ENCODE results near the gene PLA2G2D. TPM values are rescaled to one million over a fixed set of nuclear protein-coding genes. Genes with fewer than 3 reads are reported as not detected.
A peak's percentile ranks its signal among the peaks of the same experiment; 100 is the strongest.

The PLA2G2D gene
- total RNA-seq, 6 donors from 2014 or later = 0.13 to 0.29 TPM; not detected in 4

GRCh38 chr1:20080441-20081352, 38.6 kb downstream of the PLA2G2D start:
- peak overlapping the region in 1 of 4 donors; percentile 48 for H3K27ac ChIP-seq
- no peak for TF ChIP-seq EP300 (IDR thresholded peaks at IDR 0.05)
- TF ChIP-seq POLR2AphosphoS5 (IDR thresholded peaks at IDR 0.05) = no peak
- TF ChIP-seq POLR2A (IDR thresholded peaks at IDR 0.05) = no peak
- TF ChIP-seq, protein P1, sequence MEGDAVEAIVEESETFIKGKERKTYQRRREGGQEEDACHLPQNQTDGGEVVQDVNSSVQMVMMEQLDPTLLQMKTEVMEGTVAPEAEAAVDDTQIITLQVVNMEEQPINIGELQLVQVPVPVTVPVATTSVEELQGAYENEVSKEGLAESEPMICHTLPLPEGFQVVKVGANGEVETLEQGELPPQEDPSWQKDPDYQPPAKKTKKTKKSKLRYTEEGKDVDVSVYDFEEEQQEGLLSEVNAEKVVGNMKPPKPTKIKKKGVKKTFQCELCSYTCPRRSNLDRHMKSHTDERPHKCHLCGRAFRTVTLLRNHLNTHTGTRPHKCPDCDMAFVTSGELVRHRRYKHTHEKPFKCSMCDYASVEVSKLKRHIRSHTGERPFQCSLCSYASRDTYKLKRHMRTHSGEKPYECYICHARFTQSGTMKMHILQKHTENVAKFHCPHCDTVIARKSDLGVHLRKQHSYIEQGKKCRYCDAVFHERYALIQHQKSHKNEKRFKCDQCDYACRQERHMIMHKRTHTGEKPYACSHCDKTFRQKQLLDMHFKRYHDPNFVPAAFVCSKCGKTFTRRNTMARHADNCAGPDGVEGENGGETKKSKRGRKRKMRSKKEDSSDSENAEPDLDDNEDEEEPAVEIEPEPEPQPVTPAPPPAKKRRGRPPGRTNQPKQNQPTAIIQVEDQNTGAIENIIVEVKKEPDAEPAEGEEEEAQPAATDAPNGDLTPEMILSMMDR (IDR thresholded peaks at IDR 0.05) = no peak
- no peaks in the 10 kb centered on the region for H3K36me3 ChIP-seq
- H3K9me3 ChIP-seq = no peaks in the 10 kb centered on the region
- no peak overlapping the region for H3K4me3 ChIP-seq
- ATAC-seq (ENCODE audit: low FRiP score in 2 of 2) (no peak), DNase-seq (no peak)
- H3K27me3 ChIP-seq = no peaks in the 10 kb centered on the region
- WGBS, 2 donors = 41 to 54% methylated on average over 18 to 20 of the region's 20 CpGs
- H3K4me1 ChIP-seq = peaks cover 12 to 18% (median 14%) of the 10 kb centered on the region in 4 donors

DNA sequence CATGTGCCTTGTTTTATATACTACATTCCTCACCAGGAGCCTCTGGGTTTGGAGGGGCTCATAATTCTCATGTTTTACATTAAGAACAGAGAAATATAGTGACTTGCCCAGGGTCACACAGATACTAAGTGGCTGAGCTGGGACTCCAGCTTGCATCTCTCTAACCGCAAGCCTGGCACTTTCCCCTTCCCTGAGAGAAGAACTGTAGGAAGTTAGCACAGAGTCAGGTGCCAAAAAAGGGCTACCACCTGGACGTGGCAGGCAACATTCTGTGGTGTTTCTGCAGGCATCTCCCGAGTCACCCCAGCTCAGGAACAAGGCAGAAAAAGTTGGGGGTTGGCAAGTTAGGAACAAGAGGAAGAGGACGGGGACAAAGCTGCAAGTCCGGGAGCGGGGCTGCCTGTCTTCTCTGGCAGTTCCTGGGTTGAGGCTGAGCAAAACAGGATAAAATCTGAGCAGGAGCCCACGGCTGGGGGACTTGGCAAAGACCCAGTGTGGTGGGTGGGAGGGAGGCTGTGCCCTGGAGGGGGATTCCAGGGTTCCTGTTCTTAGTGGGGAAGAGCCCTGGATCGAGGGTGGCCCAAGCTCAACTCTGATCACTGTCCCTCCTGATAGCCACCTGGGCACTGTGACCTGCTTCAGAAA, 39.6 kb downstream of the PLA2G2D start:
- WGBS, 2 donors = 43 to 54% methylated on average over 8 of the region's 8 CpGs
- ATAC-seq (ENCODE audit: low FRiP score in 2 of 2) = no peak
- Histone ChIP-seq H3K9me3 (no peaks in the 10 kb centered on the region), H3K4me1 (peaks cover 12 to 18% (median 14%) of the 10 kb centered on the region in 4 donors), H3K27me3 (no peaks in the 10 kb centered on the region), H3K36me3 (no peaks in the 10 kb centered on the region), H3K4me3 (no peak overlapping the region), H3K27ac (peak overlapping the region in 1 of 4 donors; percentile 4)
- no peak for DNase-seq
- TF ChIP-seq POLR2AphosphoS5 (IDR thresholded peaks at IDR 0.05) (no peak), EP300 (IDR thresholded peaks at IDR 0.05) (no peak), POLR2A (IDR thresholded peaks at IDR 0.05) (no peak)
- TF ChIP-seq, protein P1 (IDR thresholded peaks at IDR 0.05) = no peak

DNA sequence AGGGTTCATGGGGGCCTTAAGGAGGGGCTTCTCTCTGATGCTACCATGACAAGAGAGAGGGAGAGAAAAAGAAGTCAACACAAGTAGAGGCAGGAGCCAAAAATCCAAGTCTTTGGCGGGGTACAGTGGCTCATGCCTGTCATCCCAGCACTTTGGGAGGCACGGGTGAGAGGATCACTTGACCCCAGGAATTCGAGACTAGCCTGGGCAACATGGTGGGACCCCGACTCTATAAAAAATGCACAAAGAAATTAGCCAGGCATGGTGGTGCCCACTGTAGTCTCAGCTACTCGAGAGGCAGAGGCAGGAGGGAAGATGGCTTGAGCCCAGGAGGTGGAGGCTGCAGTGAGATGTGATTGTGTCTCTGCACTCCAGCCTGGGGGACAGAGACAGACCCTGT, 40.6 kb downstream of the PLA2G2D start:
- Histone ChIP-seq H3K9me3 (no peaks in the 10 kb centered on the region), H3K4me1 (peaks cover 12 to 18% (median 14%) of the 10 kb centered on the region in 4 donors), H3K27ac (no peak overlapping the region), H3K4me3 (no peak overlapping the region), H3K36me3 (no peaks in the 10 kb centered on the region), H3K27me3 (no peaks in the 10 kb centered on the region)
- WGBS, 2 donors = 94 to 95% methylated on average over 5 of the region's 5 CpGs
- DNase-seq (no peak), ATAC-seq (ENCODE audit: low FRiP score in 2 of 2) (no peak)
- TF ChIP-seq EP300 (IDR thresholded peaks at IDR 0.05) (no peak), POLR2A (IDR thresholded peaks at IDR 0.05) (no peak), POLR2AphosphoS5 (IDR thresholded peaks at IDR 0.05) (no peak)
- TF ChIP-seq, protein P1 (IDR thresholded peaks at IDR 0.05) = no peak

DNA sequence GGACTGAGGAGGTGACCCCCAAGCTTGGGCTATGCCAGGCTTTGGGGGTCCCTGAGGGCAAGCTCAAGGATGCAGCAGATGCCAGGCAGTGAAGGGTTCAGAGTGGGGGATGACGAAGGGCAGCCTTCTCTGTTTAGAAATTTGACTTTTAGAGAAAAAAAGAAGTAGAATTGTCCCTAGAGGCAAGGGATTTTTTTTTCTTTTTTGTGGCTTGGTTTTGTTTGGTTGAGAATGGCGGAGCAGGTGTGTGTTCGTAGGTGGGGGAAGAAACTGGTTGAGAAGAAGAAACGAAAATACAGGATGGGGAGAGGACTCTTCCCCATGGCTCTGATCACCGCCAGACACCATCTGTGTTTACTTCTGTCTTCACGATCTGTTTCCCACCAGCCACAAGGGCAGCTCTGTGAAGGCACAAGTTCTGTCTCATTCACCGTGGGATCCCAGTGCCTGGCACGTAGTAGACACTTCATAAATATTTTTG, 41.1 kb downstream of the PLA2G2D start:
- 66 to 75% methylated on average over 8 of the region's 8 CpGs for WGBS, 2 donors
- Histone ChIP-seq H3K4me3 (no peak overlapping the region), H3K27me3 (no peaks in the 10 kb centered on the region), H3K4me1 (peaks cover 12 to 18% (median 14%) of the 10 kb centered on the region in 4 donors), H3K27ac (no peak overlapping the region), H3K9me3 (no peaks in the 10 kb centered on the region), H3K36me3 (no peaks in the 10 kb centered on the region)
- no peak for DNase-seq
- no peak for ATAC-seq (ENCODE audit: low FRiP score in 2 of 2)
- TF ChIP-seq, protein P1 (IDR thresholded peaks at IDR 0.05) = no peak
- no peak for TF ChIP-seq EP300 (IDR thresholded peaks at IDR 0.05)
- no peak for TF ChIP-seq POLR2A (IDR thresholded peaks at IDR 0.05)
- no peak for TF ChIP-seq POLR2AphosphoS5 (IDR thresholded peaks at IDR 0.05)

Measured in upper lobe of left lung (tissue), 6 donors.